GM19240 (cell line): ENCODE measurements around the gene LOXL1.

Source experiments
- DNase-seq: peaks from one replicate; pipeline ENCODE4 v3.0.0; 2011; ENCODE audit warnings: low spot score; ENCODE audit not compliant: insufficient read length

LOXL1 gene, protein sequence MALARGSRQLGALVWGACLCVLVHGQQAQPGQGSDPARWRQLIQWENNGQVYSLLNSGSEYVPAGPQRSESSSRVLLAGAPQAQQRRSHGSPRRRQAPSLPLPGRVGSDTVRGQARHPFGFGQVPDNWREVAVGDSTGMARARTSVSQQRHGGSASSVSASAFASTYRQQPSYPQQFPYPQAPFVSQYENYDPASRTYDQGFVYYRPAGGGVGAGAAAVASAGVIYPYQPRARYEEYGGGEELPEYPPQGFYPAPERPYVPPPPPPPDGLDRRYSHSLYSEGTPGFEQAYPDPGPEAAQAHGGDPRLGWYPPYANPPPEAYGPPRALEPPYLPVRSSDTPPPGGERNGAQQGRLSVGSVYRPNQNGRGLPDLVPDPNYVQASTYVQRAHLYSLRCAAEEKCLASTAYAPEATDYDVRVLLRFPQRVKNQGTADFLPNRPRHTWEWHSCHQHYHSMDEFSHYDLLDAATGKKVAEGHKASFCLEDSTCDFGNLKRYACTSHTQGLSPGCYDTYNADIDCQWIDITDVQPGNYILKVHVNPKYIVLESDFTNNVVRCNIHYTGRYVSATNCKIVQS

DNA sequence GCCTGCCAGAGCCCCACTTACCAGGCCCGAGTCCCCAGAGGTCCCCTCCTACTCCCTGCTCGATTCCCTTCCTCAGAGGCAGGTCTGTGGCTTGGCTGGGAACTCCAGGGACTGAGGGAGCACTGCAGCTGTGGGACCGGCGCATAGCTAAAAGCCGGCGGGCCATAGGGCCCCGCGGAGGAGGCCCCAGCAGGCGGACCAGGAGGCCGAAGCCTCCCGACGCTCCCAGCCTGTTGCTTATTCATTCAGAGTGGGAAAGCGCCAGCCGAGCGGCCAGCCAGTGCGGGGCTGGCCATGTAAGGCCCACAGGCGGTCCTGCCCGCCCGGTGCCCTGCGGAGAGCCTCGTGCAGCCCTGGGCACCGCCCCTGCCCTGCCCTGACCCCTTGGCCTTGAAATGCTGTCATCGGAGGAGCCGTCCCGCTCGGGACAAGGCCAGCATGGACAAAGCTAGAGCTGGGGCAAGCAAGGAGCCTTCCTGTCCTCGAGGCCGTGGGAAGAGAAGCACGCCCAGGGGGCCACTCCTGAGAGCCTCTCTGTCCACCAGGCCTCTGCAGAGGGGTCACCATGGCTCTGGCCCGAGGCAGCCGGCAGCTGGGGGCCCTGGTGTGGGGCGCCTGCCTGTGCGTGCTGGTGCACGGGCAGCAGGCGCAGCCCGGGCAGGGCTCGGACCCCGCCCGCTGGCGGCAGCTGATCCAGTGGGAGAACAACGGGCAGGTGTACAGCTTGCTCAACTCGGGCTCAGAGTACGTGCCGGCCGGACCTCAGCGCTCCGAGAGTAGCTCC, at the start of gene LOXL1:
LOXL1 (plus strand) TSS at position 244 of the 784 bp plus-strand sequence; CDS start at position 566, 322 bp downstream.
- DNase-seq: no peak

DNA sequence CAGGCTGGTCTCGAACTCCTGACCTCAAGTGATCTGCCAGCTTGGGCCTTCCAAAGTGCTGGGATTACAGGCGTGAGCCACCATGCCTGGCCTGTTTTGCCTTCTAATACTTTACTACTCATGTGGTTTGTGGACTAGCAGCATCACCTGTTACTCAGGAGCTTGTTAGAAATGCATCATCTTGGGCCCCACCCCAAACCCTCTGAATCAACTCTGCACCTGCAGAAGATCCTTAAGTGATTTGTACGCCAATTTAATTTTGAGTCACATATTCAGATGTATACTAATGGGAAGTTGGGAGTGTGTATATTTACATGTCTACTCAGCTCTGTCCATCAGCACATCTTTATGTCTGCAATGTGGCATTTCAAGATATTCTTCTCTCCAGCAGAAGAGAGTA, 46.8 kb upstream of the LOXL1 start:
- no peak for DNase-seq

DNA sequence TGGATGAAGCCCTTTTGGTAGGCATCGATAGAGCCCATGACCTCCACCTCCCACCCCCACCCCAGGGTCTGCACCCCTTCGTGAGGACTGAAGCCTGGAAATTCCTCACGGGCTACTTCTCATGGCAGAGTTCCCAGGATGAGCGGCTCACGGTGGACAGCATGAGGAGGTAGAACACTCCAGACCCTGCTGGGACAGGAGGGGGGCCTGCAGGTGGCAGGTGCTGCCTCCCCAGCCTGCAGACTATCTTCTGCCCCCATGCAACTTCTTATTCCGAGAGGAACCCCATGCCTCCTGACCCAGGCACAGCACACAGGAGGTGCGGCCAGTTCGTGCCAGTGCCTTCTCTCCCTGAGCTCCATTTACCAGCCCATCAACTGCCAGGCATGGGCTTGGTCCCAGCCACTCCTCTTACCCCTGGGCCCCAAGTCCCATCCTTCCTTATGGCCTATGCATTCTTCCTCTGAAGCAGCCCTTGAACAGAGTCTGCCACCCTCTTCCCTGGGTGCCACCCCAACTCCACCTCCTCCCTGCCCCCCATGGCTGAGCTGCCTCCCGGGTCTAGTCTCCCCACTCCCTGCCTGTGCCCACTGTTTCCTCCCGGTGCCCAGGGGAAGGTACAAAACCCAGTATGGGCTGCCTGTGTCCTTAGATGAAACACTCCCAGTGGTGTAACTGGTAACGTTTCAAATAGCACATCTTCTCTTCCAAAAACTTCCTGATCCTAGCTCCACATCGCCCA, 44.5 kb upstream of the LOXL1 start:
- no peak for DNase-seq

DNA sequence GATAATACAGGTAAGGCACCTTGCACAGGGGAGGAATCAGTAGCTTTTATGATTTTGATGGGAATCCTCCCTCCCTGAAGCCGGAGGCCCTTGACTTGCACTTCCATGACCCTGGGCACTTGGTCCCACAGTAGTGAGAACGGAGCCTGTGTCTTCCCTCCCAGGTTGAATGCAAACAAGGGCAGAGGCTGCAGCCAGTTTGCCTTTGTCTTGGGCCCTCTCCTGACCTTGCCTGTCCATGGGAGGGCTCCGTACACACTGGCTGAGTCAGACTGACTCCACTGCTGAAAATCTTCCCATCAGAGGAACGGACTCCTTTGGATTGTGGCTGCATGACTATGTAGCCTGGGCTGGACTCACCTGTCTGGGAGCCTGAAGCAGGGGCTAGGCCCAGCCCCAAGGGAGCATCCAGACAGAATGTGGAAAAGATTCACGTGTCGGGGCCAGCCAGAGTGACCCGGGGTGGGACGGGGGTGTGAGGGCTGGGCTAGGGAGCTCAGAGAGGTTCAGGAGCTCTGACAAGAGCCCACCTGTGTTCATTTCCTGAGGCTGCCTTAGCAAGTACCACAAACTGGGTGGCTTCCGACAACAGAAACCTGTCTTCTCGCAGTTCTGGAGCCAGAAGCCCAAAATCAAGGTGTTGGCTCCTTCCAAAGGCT, 43.4 kb upstream of the LOXL1 start:
- DNase-seq: no peak

DNA sequence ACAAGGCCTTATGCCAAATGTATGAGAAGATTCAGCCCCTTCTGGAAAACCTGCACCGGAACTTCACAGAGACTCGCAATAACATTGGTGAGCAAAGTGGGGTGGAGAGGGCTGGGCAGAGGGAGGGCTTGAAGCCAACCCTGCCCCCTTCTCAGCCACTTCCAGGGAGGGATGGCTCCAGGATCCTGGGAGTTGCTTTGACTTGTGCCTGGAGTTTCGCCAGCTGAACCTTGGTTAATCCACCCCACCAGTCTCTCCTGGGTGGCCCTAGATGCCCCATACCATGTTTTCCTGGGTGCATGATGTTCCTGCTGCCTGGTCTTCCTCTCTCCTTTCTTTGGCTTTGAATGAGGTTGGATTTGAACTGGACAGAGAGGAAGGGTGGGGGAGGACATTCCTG, 42.1 kb upstream of the LOXL1 start:
- no peak for DNase-seq

DNA sequence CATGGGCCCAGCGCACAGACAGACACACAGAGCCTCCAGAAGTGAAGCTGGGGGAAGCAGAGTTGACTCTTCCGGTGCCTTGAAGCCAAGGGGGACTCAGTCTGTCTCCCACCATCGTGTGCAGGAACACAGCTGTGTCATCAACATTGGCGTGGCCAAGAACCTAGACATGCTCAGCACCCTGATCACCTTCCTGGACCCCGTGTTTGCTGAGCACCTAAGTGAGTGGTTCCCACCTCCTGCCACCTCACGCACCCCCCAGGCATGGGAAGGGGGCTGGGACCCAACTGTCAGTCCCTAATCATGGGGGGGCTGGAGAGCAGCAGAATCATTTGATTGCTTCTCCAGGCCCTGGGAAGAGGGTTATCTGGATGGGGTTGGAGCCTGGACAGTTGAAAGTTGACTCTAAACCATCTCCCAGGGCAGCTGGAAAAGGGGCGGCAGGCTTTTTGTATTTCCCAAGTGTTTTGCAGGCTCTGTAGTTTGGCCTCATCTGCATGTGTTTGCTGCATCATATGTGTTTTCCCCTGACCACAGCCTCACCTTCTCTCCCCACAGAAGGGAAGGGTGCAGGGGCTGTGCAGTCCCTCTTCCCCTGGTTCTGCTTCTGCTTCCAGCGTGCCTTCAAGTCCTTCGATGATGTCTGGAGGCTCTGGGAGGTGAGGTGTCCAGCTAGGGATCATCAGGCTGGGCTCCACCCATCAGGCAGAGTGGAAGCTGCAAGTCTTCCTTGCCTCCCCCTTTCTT, 40.1 kb upstream of the LOXL1 start:
- no peak for DNase-seq

DNA sequence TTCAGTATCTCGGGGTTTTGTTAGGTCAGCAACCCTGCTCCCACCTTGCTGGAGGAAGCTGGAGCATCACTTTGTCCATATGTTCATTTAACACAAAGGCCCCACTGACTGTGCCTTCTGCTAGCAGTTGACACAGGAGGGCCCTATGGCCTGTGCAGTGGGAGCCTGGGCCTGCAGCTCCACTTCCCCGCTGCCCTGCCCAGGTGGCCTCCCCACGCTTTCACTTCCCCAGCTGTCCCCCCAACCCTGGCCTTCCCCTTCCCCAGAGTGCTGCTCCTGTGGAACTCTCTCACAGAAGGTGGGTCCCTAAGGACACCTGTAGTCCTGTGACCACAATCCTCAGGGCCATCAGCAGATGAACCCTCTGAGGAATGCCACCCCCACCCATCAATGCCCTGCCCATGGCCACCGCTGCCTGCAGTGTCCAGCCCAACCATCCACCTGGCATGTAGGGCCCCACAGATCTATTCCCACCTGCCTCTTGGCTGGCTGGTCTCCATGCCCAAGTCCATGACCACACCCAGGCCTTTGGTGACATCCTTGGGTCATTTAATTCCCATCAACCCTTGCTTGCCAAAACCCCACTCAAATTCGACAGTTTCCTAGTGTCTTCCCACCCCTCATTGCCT, 39.4 kb upstream of the LOXL1 start:
- no peak for DNase-seq

DNA sequence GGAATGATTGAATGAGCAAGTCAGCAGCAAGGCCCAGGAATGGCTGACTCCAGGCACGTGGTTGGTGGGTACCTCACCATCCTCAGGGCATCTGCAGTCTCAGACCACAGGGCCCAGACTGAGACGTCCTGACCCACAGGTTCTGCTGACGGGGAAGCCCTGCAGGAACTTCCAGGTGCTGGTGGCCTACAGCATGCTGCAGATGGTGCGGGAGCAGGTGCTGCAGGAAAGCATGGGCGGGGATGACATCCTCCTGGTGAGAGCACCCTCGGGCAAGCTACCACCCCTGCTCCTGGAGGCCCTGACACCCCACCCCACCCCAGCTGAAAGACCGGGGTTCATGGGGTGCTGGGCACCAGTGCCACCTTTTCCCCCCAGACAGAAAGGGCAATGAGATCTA, 38.8 kb upstream of the LOXL1 start:
- no peak for DNase-seq

DNA sequence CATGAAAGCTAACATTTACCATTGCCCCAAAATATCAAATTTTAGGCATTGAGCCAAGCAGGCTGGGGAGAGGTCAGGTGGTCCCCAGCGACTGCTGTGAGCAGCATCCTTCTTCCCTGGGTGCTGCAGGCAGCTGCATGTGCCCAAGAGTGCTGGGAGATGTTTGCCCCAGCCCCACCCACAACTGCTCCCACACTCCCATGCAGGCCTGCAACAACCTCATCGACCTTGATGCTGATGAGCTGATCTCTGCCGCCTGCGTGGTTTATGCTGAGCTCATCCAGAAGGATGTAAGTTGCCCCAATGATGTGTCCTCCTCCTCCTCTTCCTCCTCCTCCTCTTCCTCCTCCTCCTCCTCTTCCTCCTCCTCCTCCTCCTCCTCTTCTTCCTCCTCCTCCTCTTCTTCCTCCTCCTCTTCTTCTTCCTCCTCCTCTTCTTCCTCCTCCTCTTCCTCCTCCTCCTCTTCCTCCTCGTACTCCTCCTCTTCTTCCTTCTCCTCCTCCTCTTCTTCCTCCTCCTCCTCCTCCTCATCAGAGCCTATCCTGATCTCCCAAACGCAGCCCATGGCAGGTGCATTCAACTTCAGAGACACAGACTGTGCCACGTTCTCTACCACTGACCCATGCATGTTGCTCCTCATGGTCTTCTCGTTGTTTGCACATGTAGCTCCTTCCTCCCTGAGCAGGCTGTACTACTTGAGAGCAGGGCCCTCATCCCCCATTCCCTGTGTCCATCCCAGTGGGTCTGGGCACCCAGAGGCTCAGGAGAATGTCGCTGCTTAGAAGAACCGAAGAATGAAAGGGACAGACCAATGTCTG, 37.8 kb upstream of the LOXL1 start:
- no peak for DNase-seq

DNA sequence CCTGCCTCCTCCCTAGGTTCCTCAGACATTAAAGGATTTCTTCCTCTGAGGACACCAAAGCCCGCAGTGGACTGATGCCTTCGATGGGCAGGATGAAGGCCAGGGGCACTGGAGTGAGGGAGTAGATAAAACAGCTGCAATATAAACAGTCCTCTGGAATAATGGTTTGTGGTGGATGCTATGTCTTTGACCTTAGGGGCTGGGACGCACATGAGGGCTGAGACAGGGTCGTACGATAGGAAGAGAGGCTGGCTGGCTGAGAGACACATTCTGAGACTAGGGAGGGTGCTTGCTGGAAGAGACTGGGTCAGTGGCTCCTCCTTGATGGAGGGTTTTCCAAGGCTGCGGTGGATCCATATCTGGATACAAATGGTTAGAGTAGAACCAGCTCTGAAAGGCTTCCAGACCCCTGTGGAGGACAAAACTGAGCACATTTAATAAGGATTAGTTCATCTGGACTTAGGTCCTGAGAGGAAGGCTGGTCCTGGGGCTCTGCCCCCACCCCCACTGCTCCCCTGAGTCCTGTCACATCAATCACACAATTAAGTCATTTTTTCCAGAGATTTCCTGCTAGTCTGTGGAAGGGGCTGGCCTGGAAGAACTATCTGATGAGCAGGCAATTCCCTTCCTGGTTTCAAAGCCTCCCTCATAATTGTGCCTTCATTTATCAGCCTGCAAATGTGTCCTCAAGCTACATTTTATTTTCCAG, 37.1 kb upstream of the LOXL1 start:
- no peak for DNase-seq

DNA sequence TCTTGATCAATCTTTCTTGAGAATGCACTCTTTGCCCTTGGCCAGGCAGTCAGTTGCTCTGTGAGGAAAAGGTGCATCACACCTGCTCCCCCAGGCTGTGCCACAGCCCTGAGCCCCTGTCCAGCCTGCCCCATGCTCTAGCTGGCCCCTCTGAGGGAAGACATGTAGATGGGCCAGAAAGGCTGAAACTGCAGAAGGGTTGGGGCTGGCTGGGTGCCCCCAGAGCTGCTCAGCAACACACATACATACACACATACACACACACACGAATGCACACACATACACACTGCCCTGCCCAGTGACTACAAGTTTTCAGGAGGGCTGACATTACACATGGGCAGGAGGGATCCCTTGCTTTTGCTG, 36.5 kb upstream of the LOXL1 start:
- DNase-seq: no peak

DNA sequence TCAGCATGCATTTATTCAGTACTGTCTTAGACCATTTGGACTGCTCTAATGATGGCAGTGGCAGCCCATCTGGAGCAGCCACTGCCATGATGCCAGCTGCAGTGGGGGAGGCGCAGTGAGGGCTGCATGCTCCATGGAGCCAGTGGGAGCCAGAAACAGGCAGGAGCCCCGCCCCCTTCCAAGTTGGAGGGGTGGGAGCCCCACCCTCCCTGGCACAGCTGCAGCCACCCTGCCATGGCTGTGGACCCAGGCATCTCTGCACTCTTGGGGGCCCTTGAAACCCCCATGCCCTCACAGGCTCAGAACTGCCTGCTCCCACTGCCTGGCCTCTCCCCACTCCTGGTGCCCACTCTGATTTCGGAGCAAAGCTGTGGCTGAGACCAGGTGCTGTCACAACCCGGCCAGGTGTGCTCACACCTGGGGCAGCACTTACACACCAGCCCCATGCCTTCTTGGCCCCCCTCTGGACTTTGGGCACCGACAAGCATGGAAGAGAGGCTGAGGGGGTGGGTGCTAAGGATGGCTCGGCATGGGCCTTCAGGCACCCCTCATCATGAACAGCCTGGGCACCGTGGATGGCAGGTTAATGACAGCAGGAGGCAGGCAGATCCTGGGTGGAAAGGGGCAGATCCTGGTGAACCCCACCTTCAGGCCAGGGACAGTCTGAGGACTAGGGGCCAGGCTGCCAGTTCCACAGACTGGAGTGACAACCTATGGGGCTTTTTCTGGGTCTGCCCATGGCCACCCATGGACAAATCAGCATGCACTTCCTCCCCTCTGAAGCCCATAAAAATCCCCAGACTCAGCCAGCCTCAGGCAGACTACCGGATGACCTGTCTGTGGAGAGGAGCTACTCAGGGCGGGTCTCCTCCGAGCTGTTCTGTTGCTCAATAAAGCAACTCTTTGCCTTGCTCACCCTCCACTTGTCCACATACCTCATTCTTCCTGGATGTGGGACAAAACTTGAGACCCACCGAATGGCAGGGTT, 34.6 kb upstream of the LOXL1 start:
- DNase-seq: no peak

DNA sequence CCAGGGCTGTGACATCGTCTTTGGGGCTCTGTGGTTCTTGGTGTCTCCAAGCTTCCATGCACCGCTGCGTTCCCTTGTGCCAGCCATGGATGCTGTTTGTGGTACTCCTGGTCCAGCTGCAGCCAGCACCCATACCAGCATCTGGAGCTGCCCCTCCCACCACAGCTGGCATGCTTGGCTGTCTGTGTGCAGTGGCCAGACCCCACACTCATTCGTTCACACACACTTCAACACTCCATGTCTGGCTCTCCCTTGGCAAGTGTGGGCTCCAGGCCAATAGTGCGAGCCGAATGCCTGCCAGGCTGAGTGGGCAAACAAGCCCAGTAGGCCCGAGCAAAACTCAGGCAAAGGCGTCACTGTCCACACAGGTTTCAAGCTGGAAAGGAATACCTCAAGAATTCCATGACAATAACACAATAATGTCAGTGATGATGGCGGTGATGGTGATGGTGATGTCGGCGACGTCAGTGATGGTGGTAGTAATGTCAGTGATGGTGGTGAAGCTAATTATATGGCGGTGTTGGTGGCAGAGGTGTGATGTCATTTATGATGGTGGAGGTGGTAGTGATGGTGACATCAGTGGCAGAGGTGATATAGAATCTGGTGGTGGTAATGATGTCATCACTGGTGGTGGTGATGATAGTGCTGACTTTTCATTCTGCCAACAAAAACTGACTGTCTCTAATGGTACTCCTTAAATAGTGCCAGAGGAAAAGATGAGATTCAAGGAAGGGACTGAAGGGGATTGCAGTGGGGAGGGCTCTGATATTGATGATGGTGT, 33.6 kb upstream of the LOXL1 start:
- DNase-seq: no peak

DNA sequence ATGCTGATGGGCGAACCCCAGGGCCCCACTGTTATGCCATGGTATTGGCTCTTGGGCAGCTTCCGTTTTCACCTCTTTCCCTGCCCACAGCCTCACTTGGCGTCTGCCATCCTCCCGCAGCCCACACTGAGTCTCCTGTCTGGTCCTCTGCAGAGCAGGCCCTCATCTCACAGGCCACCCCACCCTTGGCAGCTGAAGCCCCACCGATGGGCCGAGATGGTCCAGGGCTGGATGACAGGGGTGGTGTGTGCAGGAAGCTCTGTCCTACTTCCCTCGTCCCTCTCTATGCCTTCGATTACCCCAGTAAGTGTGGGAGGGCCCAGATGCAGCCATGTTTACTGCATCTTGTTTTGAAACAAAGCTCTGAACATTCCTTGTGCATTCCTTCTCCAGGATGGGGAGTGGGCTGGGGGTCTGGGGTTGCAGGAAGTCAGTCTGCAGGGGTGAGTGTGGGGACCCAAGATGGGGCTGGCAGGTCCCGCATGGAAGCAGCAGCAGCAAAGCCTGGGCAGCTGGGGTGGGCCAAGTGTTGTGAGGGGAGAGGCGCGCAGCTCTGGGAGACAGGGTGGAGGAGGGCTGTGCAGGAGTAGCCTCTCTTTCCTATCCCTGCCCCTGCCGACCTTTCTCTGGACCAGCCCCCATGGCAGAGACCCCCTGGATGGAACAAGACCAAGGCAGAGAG, 32.0 kb upstream of the LOXL1 start:
- DNase-seq: no peak

DNA sequence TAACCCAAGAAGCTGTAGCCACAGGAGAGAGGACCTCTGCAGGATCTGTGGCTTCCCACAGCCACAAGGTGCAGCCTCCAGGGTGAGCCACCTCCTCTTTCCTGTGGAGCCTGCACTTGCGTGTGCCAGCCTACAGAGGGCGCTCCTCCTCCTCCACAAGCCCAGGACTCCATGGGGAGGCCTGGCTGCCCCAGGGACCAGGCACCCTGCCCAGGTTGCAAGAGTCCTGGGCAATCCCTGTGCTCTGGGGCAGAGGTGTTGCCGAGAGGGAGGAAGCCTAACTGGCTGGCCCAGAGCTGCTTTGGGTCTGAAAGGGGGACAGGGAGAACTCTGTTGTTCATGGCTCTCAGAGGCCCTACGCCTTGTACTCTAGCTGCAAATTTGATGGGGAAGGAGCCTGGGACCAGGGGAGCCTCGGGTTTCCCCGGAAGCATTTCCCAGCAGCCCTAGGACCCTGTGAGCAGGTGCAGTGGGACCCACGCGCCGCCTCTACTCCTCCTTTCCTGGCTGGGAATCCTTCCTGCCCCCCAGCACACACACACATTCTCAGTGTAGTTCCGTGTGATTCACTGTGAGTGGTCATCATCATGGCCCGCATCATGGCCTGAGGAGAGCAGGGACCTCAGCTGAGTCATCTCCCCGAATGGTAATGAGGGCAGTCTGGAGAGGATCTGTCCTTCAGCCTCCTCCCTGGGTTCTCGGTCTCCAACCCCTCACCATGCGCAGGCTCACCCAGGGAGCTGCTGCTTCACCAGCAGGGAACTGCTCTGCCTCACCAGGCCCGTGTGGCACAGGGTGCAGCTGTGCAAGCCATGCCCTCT, 28.6 kb upstream of the LOXL1 start:
- peak; percentile 88 for DNase-seq
